K562 (cell line): ENCODE data around the gene NHLH1. TPM values are rescaled to one million over a fixed set of nuclear protein-coding genes. Genes with fewer than 3 reads are reported as not detected.

ENCODE experiments used
- ARID3B ChIP-seq: fragments of 250-450 bp; sonication (Bioruptor Pico); IDR thresholded peaks from 2 replicates; pipeline ENCODE4 v1.4.0; 2020; ENCODE audit warnings: borderline replicate concordance
- BCLAF1 ChIP-seq, 2 experiments: fragments of 450-650 bp in 1 of 2; IDR thresholded peaks; 2 replicates each; pipeline ENCODE4 v1.6.1; 2011 to 2017; ENCODE audit warnings: low read depth in 2 of 2, antibody characterized with exemption in 1 of 2, borderline replicate concordance in 1 of 2, low read length in 1 of 2, mild to moderate bottlenecking in 1 of 2, mixed read lengths in 1 of 2; ENCODE audit not compliant: control insufficient read depth in 1 of 2
- BRCA1 ChIP-seq, 2 experiments: fragments of 450-650 bp in 1 of 2; sonication (generic) in 1 of 2; formaldehyde crosslinking in 1 of 2; IDR thresholded peaks; 2 replicates each; pipeline versions ENCODE4 v1.5.0 to v1.6.1; 2017 to 2020; ENCODE audit warnings: mild to moderate bottlenecking in 1 of 2, missing genetic modification reagents in 1 of 2
- CHD1 ChIP-seq: fragments of 200-600 bp; sonication (generic); IDR thresholded peaks from one replicate; pipeline ENCODE4 v1.6.1; 2012; ENCODE audit warnings: mild to moderate bottlenecking, moderate library complexity, low read length, inconsistent platforms
- CREBBP ChIP-seq: IDR thresholded peaks from one replicate; pipeline ENCODE4 v1.6.1; 2012; ENCODE audit warnings: low read depth, mild to moderate bottlenecking, control low read depth, inconsistent platforms, low read length
- GMEB1 ChIP-seq: fragments of 250-450 bp; sonication (Bioruptor Pico); IDR thresholded peaks from 2 replicates; pipeline ENCODE4 v1.4.0; 2020; ENCODE audit warnings: mild to moderate bottlenecking
- HDAC3 ChIP-seq: fragments of 450-650 bp; IDR thresholded peaks from 2 replicates; pipeline ENCODE4 v1.6.1; 2018; ENCODE audit warnings: borderline replicate concordance, mild to moderate bottlenecking, moderate library complexity; ENCODE audit not compliant: partially characterized antibody
- HEY1 ChIP-seq: fragments of 250-450 bp; sonication (Bioruptor Pico); IDR thresholded peaks from 2 replicates; pipeline ENCODE4 v1.5.0; 2020; ENCODE audit warnings: mild to moderate bottlenecking, moderate library complexity, borderline replicate concordance
- KLF10 ChIP-seq: fragments of 250-450 bp; sonication (Bioruptor Pico); IDR thresholded peaks from 2 replicates; pipeline ENCODE4 v1.6.1; 2021; ENCODE audit warnings: matching md5 sums
- MAZ ChIP-seq, 2 experiments: fragments of 450-650 bp in 1 of 2; sonication (generic) in 1 of 2; formaldehyde crosslinking; IDR thresholded peaks in 1 of 2; conservative IDR thresholded peaks in 1 of 2; 2 replicates each; pipeline versions ENCODE4 v1.4.0 to v1.5.0; 2020; ENCODE audit warnings: mild to moderate bottlenecking in 1 of 2, missing genetic modification reagents in 1 of 2
- MITF ChIP-seq: IDR thresholded peaks from 2 replicates; pipeline ENCODE4 v1.6.1; 2014; ENCODE audit warnings: antibody characterized with exemption
- NCOA1 ChIP-seq: fragments of 450-650 bp; IDR thresholded peaks from 2 replicates; pipeline ENCODE4 v1.6.1; 2016; ENCODE audit warnings: low read depth
- NR1H2 ChIP-seq: sonication (generic); formaldehyde crosslinking; IDR thresholded peaks from 2 replicates; pipeline ENCODE4 v1.4.0; 2020; ENCODE audit warnings: mild to moderate bottlenecking, missing genetic modification reagents
- SUPT5H ChIP-seq: fragments of 450-650 bp; IDR thresholded peaks from 2 replicates; pipeline ENCODE4 v1.6.1; 2016
- TBP ChIP-seq: optimal IDR thresholded peaks from 2 replicates; pipeline ENCODE3; 2011; ENCODE audit warnings: low read depth, low read length, improper control_type of control experiment
- TFAM ChIP-seq: fragments of 250-450 bp; sonication (Bioruptor Pico); conservative IDR thresholded peaks from 2 replicates; pipeline ENCODE4 v1.5.0; 2021; ENCODE audit warnings: mild to moderate bottlenecking, moderate library complexity
- TRIM24 ChIP-seq, 2 experiments: fragments of 450-650 bp; IDR thresholded peaks; 2 replicates each; pipeline ENCODE4 v1.6.1; 2016
- ZNF124 ChIP-seq: sonication (generic); formaldehyde crosslinking; IDR thresholded peaks from 2 replicates; pipeline ENCODE4 v1.8.1; 2022; ENCODE audit warnings: missing genetic modification reagents
- polyA plus RNA-seq, 8 experiments: library from polyadenylated mRNA; depleted of rRNA in 4 of 8; stranded (reverse) in 5 of 8; unstranded in 3 of 8; fragments of >200 nt; fragmentation: Nextera tagmentation in 2 of 8; fragmentation: Illumina TruSeq in 1 of 8; extraction: Ambion mirVana in 2 of 8; extraction: Trizol in 1 of 8; gene quantifications; 2 replicates each; pipeline versions ENCODE4 v1.2.1 to v1.2.3, GENCODE V29; 2011 to 2014; ENCODE audit warnings: inconsistent platforms in 1 of 8, missing spikeins in 1 of 8
- total RNA-seq, 7 experiments: library from RNA; depleted of rRNA in 6 of 7; stranded (reverse); fragments of >200 nt in 6 of 7; fragmentation: Illumina TruSeq in 2 of 7; extraction: Trizol in 2 of 7; gene quantifications; 2 replicates each; pipeline versions ENCODE4 v1.2.1 to v1.2.3, GENCODE V29; 2011 to 2021; ENCODE audit warnings: low replicate concordance in 1 of 7

The NHLH1 gene
- total and polyA plus RNA-seq, 9 of the 15 experiments (the other 6 are each of a cell fraction or from before 2014, with no cell fraction given): 0.09 to 1.3 (median 0.35) TPM; not detected in 1

- no peak for TF ChIP-seq MITF
- 0 out of 2 replicates have a peak, but pooled peaks have one; percentile 5 for TF ChIP-seq HEY1 (CRISPR knock-in tag)
- no peak for TF ChIP-seq NR1H2
- no peak for TF ChIP-seq BRCA1 (IDR thresholded peaks at IDR 0.05)
- no peak for TF ChIP-seq BRCA1 (CRISPR knock-in tag; IDR thresholded peaks at IDR 0.05)
- TF ChIP-seq GMEB1 (CRISPR knock-in tag): no peak
- 0 out of 4 replicates have a peak, but pooled peaks of 1 of the 2 experiments have one; percentile 77 for TF ChIP-seq BCLAF1 (IDR thresholded peaks at IDR 0.05; ENCODE audit: borderline replicate concordance in 1 of 2, control insufficient read depth in 1 of 2, low read depth in 2 of 2, low read length in 1 of 2)
- TF ChIP-seq SUPT5H: peak; percentile 94
- no peak for TF ChIP-seq CREBBP
- TF ChIP-seq CHD1: peak; percentile 45
- TF ChIP-seq ARID3B (CRISPR knock-in tag): no peak
- TF ChIP-seq MAZ (CRISPR knock-in tag; conservative IDR thresholded peaks at IDR 0.05 in 1 of 2, IDR thresholded peaks at IDR 0.05 in 1 of 2): peak; percentile 90 to 96
- no peak for TF ChIP-seq KLF10 (CRISPR knock-in tag)
- TF ChIP-seq TRIM24 (IDR thresholded peaks at IDR 0.05): peak in 1 of 2 experiments; percentile 87; a peak in 2 of 4 replicates
- TF ChIP-seq TBP: peak; percentile 94
- TF ChIP-seq NCOA1: peak; percentile 93
- TF ChIP-seq ZNF124 (CRISPR knock-in tag): no peak
- TF ChIP-seq TFAM (CRISPR knock-in tag): no peak
- no peak for TF ChIP-seq HDAC3
These were observed 23.7 kb upstream of the NHLH1 start, which contains the start of the genes COPA and NCSTN (continued) for GRCh38 chr1:160342953-160343869.
